Measurements from ENCODE around the gene P2RY6.
A peak's percentile ranks its signal among the peaks of the same experiment; 100 is the strongest.

P2RY6 gene

DNA sequence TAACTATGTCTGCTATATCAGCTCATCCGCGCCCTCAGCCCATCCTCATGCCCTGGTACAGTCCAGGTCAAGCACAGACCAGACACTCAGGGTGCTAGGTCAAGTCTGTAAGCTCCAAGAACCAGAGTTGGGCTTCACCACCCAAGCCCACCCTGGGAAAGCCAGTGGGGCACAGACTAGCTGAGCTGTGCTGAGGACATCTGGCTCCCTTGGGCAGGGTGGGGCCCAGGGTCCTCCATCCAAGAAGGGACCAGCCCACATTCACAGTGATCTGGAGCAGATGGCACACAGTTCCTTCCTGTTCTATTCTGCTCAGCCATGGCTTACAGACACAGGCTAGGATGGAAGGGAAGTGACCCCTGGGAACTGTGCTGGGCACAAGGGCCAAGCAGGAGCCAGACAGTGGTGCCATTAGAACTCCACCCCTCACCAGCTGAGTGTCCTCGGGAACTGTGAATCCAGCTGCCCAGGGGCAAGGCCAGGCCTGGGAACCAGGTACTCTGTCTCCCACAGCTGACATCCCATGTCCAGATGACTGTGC lies 9.1 kb downstream of the P2RY6 start:
- no peak for DNase-seq (ENCODE audit: low read depth)

DNA sequence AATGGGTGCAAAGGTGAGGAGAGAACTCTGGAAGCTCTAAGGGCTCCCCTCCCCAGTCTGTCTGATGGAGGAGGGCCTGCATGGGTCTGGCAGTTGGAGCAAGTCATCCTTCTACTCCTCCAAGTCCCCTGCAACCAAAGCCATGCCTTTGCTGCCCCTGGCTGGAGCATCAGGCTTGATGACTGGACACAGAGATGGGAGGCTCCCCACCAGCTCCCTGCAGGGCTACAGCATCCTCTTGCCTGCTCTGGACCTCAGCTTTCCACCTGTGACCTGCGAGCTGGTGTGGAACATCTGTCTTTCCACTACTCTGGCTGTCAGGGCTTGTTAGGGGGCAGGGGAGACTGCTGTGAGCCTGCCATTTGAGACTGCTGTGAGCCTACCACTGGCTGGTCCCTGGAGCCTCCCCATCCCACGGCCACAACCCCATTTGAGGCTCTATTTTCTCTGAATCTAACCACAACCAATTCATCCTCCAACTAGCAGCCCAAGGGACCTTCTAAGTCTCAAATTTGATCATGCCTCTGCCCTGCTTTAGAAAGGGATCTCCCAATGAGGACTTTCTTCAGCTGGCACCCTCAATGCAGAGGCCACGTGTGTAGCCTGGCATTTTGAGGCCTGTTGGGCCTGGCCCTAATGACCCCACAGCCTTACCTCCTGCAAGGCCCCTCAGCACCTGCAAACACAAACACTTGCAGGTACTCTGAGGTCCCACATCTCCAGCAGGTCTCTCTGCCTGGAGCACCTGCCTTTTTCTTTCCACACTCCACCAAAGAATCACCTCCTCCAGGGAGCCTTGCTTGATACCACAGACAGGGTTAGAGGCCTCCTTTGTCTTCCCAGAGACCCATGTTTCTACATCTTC lies 9.9 kb downstream of the P2RY6 start:
- no peak for DNase-seq (ENCODE audit: low read depth)

- no peak for DNase-seq (ENCODE audit: low read depth)
Measured at GRCh38 chr11:73283276-73284000, 11.3 kb downstream of the P2RY6 start.

DNA sequence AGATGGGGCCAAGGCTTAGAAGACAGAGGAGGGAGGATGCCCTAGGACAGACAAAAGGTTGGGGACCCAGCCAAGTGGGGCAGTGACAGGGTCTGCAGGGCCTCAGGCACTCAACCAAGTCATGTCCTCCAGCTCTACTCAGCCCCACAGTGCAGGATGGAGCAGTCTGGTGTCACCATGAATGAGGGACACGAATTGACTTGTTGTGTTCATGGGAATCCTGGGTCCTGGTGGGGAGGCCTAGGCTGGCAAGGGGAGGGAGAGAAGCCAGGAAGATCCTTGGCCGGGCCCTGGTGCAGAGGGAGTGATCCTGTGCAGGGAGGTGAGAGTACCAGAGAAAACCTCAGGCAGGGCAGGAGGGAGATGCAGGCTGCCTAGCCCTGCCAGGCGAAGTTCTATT lies 12.0 kb downstream of the P2RY6 start:
- DNase-seq (ENCODE audit: low read depth), result no peak

GRCh38 chr11:73285721-73286120 lies 13.6 kb downstream of the P2RY6 start:
- no peak for DNase-seq (ENCODE audit: low read depth)

DNA sequence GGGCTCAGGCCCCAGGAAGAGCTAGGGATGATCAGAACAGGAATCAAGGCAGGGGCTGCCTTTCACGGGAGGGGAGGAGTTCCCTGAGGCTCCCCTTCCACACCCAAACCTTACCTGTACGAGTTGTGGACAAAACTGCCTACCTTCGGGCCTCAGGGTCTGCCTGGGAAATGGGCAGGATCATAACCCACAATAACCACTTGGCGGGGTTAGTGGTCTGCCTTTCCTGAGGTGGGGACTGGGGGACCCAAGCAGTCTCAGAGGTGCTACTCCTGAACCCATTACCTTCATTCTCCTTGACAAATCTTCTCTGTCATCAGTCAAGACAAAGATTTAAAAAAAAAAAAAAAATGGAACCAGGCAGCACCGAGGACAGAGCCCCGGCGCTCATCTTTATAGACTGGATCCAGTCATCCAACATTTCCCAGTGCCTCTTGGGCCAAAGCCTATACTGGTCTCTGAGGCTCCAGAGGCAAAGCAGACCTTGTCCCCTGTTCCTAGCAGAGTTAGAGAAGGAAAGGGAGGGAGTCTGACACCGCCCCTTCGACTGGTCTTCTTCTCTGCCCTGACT lies 14.2 kb downstream of the P2RY6 start:
- no peak for DNase-seq (ENCODE audit: low read depth)

DNA sequence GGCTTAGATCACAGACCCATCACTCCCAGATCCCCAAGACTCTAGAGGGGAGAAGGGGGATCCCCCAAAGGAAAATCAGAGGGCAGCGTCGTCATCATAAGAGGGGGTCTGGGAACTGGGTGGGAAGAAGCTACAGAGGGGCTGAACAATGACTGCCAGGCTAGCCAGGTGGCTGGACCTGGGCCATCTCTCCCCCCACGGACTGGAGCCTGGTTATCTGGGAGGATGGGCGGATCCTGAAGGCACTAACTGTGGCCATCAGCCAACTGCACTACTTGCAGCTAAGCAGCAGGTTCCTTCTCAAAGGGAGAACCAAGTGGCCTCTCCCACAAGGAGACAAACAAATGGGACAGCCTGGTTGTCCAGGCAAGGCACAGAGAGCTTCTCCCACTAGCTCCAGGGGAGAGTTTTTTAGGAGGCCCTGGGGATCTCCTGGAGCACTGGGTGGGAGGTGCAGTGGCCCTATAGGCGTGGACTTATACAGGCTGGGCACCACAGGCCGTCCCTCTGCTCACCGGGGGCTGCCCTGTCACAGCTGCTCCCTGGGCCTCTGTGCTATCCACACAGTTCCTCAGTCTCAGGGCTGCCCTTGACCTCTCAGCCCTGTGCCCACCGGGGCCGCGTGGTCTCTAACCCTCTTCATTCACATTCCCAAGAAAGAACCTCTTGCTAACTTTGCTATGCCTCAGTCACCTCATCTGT lies 15.4 kb downstream of the P2RY6 start:
- no peak for DNase-seq (ENCODE audit: low read depth)

GRCh38 chr11:73288192-73288872 lies 16.2 kb downstream of the P2RY6 start:
- no peak for DNase-seq (ENCODE audit: low read depth)

DNA sequence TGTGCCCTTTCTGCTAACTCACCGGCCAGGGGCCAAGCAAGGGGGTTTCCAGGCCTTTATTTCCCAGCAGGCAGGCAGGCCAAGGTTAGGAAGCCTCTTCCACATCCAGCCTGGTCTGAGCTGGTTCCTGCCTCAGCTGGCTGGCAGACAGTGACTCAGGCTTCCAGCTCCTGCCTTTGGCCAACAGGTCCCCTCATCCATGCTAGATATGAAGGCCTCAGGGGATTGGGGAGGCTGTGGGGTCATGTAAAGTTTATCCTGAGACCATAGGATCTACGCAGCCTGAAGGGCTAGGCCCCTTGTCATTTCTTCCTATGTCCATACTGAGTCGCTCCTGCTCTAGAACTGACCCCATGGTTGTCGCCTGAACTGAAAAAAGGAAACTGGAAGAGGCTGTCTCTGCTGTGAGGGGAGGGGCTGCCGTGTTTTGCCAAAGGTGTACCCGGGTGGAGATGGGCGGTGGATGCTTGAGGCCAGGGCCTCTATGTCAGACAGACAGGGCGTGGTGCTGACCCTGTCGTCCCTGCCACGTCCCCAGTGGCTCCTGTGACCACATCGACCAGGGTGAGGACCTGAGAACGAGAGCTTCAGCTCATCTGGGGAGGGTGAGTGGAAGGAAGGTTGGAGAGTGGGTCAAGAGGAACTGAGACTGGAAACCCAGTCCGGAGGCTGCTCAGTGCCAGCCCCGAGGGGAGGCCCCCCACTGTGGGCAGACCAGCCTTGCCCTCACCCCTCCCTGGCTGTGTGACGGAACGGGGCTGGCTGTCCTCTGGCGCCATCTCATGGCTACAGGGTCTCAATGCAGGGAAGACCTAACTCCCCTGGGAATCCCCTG lies 17.0 kb downstream of the P2RY6 start:
- peak; percentile 47 for DNase-seq (ENCODE audit: low read depth)

- DNase-seq (ENCODE audit: low read depth), result no peak
Measured at GRCh38 chr11:73290536-73290935, 18.4 kb downstream of the P2RY6 start.

DNA sequence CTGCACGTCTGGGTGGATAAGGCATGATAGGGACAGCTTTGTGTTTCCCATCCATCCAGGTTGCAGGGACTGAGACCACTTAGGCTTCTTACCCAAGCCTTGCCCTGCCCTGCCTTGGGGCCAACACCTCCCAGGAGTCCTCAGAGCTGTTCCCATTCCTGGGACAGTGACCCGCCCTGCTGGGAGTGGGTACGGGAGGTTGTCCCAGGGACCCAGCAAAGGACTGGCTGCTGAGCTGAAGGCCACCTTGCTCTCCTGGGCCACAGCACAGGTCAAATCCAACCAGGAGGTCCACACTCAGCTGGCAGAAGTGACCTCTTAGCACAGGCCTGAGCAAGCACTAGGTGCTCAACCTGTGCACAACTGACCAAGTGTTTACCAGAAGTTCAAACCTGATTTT lies 19.1 kb downstream of the P2RY6 start:
- DNase-seq (ENCODE audit: low read depth), result no peak

- no peak for DNase-seq (ENCODE audit: low read depth)
Measured at GRCh38 chr11:73291781-73292524, 19.8 kb downstream of the P2RY6 start.

DNA sequence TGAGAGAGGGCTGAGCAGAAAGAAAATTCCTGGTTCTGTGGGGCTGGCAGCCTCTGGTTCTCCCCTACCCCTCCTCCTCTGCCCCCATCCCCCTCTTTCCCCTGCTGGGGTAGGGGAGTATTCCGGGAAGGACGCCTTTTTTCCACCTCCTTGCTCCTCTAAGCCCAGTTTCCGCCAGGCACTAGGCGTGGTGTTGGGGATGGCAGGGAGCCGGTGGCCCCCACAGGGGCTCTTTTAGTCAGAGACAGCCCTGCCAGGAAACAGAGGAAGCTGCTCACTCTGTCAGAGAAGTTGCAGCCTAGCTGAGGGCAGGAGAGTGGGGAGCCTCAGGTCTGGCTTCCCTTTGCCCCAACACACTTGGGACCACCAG lies 20.4 kb downstream of the P2RY6 start:
- no peak for DNase-seq (ENCODE audit: low read depth)

DNA sequence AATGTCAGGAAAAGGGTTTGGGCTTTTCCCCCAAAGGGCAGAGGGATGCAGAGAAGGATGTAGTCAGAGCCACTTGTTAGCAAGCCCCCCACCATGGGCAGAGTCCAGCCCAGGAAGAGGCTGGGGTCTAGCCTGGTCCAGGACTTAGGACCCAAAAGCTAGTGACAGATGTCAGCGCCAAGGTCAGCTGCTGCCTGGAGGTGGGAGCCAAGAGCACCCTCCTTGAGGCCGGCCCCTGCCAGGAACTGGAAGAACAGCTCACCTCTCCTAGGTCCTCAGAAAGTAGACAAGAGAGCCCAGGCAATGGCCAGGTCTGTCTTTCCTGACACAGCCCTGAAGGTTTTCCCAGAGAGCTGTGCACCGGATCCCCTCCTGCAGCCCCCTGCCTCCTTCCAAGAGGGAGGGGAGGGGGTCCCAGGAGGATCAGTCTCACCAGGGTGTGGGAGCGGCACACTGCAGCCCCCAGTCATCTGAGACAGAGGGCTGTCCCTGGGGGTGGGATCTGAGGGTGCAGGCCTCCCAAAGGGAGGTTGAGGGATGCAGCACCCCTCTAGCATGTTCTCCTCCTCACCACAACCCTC lies 21.3 kb downstream of the P2RY6 start:
- no peak for DNase-seq (ENCODE audit: low read depth)

DNA sequence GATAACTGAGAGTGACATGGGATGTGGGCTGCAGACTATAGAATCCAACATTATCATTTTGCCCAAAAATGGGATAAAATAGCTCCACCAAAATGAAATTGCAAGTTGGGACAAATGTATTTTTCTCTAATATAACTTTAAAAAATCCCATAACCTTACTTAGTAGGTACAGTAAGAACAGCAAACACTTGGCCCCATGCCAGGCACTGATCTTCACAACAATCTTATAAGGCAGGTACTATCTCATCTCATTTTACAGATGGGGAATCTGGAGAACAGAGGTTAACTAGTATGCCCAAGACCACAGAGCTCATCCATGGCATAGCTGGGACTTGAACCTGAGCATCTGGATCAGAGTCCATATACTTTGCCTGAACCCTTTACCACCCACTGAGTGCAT lies 22.5 kb downstream of the P2RY6 start:
- no peak for DNase-seq (ENCODE audit: low read depth)

- peak; percentile 69 for DNase-seq (ENCODE audit: low read depth)
Measured at GRCh38 chr11:73295241-73295995, 23.3 kb downstream of the P2RY6 start.

DNA sequence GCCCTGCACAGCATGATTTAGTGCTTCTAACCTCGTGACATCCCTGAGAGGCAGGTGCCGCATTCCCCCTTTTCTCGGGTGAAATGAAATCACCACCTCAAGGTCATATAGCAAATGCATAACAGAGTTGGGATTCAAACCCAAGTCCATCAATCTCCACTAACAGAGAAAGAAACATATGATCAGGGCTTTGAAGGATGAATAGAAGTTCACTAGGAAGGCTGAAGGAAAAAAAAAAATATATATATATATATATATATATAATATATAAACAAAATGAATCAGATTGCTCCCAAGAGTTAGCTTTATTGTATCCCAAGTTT lies 23.8 kb downstream of the P2RY6 start:
- DNase-seq (ENCODE audit: low read depth), result no peak

- DNase-seq (ENCODE audit: low read depth), result no peak
Measured at GRCh38 chr11:73296501-73297230, 24.5 kb downstream of the P2RY6 start.

Data from activated T-cell treated with anti-CD3 and anti-CD28 coated beads for 48 hours (primary cell).